GM21786 (cell line): ENCODE results near the gene TNRC6C.

Experiments used
- ATAC-seq: cut with Tn5 transposase; IDR thresholded peaks from one replicate; pipeline ENCODE4 v1.9.1; 2021; ENCODE audit not compliant: unreplicated experiment

Gene TNRC6C

DNA sequence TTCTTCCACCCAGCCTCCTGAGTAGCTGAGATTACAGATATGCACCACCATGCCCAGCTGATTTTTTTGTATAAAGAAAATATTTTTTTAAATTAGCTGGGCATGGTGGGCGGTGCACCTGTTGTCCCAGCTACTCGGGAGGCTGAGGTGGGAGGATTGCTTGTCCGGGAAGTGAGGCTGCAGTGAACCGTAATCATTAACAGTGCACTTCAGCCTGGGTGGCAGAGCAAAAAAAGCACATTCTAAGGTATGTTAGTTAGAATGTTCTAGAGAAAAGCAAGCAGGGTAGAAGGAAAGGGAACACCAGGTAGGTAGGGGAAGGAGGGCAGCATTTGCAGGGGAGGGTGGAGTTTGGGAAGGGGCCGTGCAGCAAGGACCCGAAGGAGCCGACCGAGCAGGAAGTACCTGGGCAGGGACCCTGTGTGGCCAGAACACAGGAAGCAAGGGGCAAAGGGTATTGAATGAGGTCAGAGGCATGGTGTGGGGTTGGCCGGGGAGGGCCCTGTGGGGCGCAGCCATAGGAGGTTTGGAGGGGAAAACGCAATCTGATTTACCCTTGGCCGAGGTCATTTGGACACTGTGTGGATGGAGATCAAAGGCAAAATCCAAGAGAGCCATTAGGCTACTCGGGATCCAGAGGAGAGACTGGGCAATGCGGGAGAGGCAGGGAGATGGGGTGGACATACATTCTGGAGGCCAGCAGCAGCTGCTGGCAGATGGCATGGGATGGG lies 189.9 kb downstream of the TNRC6C start:
- ATAC-seq = no peak

DNA sequence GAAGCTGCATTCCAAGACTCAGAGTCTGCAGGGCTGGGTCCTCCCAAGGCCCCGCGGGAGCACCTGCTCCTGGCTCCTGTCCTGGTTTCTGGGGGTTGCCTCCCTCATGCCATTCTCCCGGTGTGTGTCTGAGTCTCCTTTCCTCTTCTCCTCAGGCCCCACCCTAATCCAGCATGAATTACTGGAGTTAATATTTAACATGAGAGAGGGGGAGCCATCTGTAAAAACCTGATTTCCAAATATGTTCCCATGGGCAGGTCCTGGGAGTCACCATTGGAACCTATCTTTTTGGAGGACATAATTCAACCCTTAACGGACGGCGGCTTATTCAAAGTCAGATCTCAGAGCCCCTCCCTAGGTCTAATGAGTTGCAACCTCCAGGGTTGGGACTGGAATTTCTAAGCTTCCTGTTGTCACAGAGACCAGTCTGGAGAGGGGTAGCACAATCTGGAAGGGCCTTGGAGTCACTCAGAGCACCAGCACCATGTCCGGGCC lies 193.1 kb downstream of the TNRC6C start:
- no peak for ATAC-seq

DNA sequence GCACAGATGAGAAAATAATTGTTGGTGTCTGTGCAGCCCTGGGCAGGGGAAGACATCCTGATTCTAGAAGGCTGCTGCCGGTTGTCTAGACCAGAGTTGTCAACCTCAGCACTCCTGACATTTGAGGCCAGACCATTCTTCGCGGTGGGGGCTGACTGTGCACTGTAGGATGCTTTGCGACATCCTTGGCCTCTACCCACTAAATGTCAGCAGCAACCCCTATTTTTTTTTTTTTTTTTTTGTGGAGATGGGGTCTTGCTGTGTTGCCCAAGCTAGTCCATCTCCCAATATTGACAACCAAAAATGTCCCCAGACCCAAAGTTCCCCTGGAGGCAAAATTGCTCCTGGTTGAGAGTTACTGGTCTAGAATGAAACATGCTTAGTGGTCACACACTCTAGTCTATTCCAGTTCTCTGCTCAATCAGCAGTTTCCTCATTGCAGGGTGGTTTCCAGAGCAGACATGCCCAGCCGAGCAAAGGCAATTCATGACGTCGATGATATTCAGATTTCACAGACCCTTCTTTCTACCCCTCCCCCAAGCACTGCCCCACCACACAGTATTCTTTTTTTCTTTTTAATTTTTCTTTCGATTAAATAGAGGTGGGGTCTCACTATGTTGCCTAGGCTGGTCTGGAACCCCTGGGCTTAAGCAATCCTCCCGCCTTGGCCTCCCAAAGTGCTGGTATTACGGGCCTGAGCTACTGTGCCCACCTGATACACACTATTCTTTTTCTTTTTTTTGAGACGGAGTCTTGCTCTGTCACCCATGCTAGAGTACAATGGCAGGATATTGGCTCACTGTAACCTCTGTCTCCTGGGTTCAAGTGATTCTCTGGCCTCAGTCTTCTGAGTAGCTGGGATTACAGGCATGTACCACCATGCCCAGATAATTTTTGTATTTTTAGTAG lies 196.7 kb downstream of the TNRC6C start:
- ATAC-seq = peak; percentile 49
